OCI-LY7 (cell line): Measurements from ENCODE around the gene INTS3.

Experiments
- EZH2phosphoT487 ChIP-seq: fragments of 200-600 bp; sonication (generic); IDR thresholded peaks from 2 replicates; pipeline ENCODE4 v1.6.1; 2018; ENCODE audit warnings: low read depth, borderline replicate concordance, mild to moderate bottlenecking, mixed run types, antibody characterized with exemption, low read length, moderate library complexity, mixed read lengths
- TF ChIP-seq, protein P1 (sequence below): fragments of 200-600 bp; sonication (generic); conservative IDR thresholded peaks from 2 replicates; pipeline ENCODE4 v1.5.1; 2014; ENCODE audit warnings: mild to moderate bottlenecking, antibody characterized with exemption, low read length, moderate library complexity, mixed read lengths

DNA sequence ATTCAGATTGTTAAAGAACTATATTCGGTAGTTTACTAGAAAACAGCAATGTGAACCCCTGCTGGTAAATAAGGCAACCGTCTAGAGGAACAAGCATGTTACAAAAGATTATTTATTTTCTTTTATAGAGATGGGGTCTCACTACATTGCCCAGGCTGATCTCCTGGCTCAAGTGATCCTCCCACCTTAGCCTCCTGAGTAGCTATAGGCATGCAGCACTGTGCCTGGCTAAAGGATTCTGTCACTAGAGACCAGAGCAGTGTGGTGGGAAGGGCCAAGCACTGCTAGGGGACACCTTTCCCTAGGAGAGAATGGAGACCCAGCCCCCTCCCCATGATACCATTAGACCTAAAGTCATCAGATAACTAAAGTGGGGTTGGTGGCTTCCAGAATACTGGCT lies 76.3 kb downstream of the INTS3 start:
- TF ChIP-seq, protein P1, sequence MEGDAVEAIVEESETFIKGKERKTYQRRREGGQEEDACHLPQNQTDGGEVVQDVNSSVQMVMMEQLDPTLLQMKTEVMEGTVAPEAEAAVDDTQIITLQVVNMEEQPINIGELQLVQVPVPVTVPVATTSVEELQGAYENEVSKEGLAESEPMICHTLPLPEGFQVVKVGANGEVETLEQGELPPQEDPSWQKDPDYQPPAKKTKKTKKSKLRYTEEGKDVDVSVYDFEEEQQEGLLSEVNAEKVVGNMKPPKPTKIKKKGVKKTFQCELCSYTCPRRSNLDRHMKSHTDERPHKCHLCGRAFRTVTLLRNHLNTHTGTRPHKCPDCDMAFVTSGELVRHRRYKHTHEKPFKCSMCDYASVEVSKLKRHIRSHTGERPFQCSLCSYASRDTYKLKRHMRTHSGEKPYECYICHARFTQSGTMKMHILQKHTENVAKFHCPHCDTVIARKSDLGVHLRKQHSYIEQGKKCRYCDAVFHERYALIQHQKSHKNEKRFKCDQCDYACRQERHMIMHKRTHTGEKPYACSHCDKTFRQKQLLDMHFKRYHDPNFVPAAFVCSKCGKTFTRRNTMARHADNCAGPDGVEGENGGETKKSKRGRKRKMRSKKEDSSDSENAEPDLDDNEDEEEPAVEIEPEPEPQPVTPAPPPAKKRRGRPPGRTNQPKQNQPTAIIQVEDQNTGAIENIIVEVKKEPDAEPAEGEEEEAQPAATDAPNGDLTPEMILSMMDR = no peak
- no peak for TF ChIP-seq EZH2phosphoT487
